ENCODE measurements around the gene HS6ST3.
"Not testable (repeated sequence)": the region's sequence is repeated elsewhere in the genome, so short reads cannot be mapped to it uniquely, and the experiment has no call there.

Gene HS6ST3

DNA sequence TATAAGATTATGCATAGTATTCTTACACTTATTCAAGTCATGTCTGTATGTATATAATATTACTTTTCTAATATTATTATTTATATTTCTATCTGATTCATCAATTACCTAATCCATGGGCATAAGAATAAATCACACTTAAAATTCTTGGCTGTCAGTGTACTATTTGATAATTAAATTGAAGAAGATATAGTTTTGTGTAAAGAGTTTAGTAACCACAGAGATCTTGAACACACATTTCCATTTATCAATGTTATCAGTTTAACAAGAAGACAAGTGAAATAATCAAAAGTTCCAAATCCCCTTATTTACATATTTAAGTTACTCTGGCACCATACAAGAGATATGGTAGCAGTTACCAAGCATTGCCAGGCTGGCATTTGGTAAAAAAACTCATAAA, 659.9 kb downstream of the HS6ST3 start:
- DNase-seq, result no peak

DNA sequence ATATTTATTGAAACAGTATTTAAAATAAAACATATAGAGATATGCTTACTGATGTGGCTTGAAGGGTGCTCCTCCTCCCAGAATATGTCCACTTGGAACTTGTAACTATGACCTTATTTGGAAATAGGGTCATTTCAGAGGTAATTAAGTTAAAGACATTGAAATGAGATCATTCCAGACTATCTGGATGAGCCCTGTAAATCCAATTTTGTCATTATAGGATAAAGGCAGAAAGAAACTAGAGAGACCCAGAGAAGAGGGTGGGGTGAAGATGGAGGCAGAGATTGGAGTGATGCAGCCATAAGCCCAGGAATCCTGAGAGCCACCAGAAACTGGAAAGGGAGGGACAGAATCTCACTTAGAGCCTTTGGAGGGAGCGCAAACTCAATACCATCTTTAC, 661.2 kb downstream of the HS6ST3 start:
- DNase-seq, result no peak

DNA sequence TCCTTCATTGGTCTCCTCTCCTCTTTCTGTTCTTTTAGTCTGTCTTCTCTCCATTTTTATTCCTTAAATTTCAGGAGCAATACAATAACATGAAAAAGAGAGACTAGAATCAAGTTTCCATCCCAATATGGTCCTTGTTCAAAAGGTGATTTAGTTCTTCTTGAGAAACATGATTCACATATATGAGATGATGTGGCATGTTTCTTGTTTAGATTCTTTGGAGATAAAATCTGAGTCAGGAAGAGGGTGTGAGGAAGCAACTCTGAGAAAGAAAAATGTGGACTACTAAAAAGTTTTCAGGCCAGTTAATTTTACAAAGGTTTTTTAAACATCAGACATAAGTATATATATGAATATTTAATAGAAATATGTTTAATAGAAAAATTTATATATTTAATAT, 673.0 kb downstream of the HS6ST3 start:
- no peak for DNase-seq

DNA sequence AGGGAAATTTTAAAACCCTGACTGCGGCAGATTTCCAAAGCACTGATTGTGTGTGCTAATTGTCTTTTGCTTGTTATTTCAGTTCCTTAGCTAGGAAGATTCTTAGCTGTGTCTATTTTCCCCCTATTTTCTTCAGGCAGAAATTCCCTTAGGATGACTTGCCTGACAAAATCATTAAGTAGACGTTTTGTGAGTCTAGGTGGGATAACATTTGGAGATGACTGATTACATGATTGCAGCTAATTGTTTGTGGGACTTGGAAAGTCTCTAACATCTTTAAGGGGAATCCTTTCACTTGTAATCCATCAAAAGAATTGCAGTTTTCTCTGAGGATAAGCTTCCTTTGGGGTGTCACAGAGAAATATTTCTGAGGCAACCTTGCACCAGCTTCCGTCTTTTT, 676.4 kb downstream of the HS6ST3 start:
- no peak for DNase-seq

DNA sequence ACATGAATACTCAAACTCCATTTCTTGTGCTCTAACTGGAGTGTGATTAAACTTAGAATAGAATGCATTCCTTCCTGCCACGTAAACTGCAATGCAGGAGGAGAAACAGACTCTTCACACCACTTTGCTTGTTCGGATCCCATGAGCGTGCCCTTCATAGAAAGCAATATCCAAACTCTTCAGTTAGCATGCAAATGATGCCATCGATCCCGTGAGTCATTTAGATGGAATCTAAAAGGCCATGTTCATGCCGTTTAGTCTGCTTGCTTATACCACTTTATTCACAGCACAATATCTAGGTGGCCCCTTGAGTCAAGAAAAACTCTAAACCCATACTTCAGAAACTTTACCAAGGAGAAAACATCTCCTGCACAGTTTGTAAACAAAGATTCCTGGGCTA, 678.6 kb downstream of the HS6ST3 start:
- no peak for DNase-seq

DNA sequence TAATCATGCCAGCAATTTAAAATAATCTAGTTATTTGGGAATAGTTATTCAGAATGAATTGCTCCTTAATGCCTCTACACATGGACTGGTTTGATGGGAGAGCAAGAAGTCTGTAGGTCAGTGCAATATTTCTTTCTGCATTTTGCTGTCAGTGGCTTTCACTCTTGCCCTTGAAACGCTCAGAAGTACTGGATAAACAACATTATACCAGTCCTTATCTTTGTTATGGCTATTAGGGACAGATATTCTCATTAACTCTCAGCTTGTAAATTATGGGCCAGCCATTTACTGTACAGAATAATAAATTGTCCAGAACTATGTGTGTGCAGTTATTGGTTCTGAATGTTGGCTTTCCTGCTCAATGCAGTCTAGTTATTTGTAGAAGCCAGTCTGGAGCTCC, 680.0 kb downstream of the HS6ST3 start:
- DNase-seq, result no peak

DNA sequence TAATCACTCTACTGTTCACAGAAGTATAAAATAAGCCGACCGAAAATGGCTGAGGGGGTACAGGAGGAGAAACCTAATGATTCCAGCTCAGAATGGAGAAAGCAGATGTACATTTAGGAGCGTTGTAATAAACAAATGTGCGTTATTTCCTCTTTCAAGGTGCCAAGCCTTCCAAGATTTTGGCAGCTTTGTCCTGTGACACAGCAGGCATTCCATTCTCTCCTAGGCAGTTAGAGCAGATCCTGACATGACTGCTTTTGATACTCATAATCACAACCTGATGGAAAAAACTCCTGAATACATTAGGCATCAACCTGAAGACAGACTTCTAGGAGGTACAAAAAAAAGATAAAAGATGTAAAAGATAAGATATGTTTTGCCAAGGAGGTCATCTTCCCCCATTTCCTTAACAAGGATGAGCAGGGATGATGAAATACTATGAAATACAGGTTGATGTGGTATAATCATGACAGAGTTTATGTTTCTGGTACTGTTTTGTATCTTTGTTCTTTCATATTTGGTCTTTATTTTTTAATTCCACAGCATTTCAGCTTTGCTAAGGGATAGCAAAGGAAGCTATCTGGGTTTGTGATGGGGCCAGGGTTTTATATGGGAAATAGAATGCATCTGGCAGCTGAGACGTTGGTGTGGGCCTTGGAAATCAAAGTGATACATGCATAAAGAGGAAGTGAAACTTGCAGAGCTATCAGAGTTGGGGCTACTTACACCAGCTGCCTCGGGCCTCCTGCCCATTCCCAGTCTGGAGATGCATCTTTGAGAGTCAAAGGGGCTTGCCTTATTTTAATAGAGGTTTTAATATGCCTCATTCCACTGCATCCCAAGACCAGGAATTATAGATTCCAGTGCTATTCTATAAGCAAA, 681.8 kb downstream of the HS6ST3 start:
- no peak for DNase-seq

DNA sequence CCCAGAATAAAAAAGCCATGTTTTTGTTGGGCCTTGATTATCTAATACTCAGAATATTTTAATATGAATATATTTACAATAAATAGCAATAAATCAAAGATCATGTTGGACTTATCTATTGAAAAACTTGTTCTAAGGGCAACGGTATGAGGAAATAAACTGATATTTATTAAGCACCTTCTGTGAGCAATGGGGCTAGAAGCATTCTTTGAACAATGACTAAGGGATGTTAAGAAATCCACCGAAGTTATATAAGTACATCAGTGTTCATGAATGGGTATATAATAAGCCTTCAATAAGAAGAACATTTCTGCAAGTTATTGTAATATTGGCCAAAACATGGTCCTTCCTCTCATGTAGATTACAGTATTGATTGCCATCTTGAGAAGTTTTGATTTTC, 682.5 kb downstream of the HS6ST3 start:
- no peak for DNase-seq

DNA sequence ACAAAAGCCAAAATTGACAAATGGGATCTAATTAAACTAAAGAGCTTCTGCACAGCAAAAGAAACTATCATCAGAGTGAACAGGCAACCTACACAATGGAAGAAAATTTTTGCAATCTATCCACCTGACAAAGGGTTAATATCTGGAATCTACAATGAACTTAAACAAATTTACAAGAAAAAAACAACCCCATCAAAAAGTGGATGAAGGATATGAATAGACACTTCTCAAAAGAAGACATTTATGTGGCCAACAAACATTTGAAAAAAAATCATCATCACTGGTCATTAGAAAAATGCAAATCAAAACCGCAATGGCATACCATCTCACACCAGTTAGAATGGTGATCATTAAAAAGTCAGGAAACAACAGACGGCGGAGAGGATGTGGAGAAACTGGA, 688.4 kb downstream of the HS6ST3 start:
- not testable (repeated sequence) for DNase-seq

DNA sequence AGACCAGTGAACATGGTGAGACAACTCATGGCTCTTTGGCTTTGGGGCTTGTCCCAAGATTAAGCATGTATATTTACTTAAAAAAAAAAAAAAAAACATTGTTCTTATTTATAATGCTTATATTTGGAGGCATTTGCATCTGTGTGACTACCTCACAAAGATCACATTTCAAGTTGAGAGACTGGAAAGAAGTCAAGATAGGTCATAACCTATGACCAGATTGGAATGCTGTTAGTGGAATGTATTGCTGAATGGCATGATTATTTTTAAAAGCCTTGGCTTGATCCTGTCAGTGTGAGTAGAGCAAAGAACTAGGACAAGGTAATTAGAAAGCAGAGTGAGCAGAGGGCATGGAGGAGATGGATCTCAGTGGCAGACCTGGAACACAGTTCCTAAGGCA, 689.8 kb downstream of the HS6ST3 start:
- no peak for DNase-seq

DNA sequence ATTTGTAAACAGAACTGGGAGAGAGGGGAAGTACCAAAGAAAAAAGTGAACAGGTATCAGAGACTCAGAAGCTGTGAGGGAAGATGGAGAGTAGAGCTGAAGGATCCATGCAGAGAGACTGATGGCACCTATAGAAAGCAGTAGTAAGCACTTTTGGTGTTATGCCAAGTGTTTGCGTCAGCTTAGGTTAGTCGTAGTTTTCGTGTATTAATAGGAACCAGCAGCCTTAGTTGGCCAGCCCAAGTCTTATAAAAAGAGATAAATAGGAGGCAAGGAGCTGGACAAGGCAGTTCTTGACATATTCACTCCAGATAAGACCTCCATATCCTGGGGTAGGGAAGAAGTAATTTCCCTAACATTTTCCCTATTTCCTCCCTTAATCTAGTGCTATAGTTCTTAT, 690.2 kb downstream of the HS6ST3 start:
- no peak for DNase-seq

DNA sequence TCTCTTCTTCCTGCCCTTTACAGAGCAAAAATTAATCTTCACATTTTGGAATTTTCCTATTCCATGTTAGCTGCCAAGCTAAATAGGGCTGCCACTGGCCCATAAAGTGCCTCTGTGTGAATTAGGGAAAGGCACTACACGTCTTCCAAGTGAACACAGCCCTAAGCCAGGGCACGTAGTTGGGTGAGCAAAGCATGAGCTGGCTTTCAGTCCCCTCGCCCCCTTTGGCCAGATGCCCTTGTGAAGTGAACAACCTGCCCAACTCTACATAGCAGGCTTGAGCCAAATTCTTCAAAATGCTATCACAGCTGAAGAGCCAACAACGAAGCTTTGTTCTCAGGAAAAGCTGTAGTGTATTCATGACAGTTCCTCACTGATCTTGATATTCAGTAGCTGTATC, 691.2 kb downstream of the HS6ST3 start:
- DNase-seq, result no peak

DNA sequence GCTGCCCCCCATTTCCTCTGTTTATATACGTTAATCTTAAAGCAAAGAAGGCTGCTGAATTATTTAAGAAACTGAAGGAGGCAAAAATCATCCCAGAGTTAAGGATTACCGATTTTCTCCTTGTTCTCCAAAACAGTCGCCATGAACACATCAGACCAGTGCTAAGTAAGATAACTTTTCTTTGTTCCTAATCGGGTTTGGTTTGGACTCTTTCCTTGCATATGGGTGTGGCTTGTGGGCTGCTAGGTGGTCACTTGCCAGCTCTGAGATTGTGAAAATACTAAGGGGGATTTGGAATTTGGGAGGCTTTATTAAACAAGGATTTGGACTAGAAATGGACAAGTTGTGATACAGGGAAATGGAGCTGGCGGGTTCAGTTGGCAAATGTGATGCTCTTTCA, 692.3 kb downstream of the HS6ST3 start:
- no peak for DNase-seq

DNA sequence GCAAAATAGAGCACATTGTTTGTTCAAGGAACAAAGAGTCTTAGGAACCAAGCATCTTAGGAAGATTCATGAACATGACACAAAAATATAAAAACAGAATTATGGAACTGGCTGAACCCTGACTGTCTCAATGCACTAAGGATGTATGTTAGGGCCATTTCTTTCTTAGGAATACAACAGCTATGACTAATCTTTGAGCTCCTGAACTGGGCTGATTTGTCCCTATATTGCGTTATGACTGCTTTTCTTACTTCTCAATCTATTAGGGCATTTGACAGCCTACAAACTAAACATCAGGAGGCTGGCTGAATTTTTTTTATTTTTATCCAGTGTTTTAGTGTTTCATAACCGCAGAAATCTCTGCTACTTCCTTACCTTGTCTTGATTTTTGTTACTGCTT, 693.1 kb downstream of the HS6ST3 start:
- no peak for DNase-seq

DNA sequence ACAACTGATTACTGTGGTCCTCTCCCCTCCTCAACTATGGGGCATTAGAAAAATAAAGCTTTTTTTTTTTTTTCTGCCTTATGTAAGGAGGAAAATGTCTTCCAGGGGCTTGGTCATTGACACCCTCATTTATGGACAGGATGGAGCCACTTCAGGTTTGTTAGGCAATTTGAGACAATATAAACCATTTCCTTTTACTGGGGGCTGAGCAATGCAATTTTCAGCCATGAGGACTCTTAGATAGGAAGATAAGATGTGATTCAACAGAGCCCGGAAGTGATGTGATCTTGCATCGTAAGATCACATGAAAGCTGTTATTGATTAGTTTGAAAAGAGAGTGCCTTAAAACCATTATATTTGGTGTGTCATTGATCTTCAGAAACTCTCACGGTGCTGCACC, 693.6 kb downstream of the HS6ST3 start:
- DNase-seq, result no peak

DNA sequence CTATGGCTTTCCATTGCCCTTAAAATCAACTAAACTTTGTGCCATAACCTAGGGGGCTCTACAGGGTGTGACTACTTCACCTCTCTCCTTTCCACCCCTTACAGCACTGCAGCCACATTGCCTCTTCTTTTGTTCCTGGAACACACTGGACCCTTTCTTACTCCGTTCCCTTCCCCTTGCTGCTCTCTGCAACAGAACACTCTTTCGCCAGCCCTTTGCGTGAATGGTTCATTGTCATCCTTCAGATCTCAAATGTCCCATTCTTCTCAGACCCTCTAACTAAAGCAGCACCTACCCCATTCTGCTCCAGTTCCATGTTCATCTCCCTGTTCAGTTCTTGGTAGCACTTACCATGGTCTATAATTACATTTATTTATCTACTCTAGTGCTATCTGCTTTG, 696.1 kb downstream of the HS6ST3 start:
- DNase-seq, result no peak

DNA sequence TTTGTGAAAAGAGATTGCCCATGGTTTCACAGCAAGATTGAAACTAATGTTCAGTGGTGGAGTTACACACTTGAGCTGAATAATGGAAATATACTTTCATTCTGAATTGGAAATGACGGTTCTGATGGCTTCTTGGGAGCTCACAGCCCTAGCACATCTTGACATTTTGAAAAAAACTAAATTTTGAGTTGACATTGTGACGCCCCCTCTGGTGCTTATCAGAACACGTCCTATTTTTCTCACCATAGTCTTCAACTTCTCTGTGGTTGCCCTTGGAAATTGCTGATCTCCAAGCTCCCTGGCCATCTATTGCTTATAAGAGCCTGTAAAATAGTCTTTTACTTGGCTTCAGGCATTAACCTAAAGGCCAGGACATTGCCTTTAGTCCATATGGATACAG, 702.3 kb downstream of the HS6ST3 start:
- DNase-seq, result no peak

DNA sequence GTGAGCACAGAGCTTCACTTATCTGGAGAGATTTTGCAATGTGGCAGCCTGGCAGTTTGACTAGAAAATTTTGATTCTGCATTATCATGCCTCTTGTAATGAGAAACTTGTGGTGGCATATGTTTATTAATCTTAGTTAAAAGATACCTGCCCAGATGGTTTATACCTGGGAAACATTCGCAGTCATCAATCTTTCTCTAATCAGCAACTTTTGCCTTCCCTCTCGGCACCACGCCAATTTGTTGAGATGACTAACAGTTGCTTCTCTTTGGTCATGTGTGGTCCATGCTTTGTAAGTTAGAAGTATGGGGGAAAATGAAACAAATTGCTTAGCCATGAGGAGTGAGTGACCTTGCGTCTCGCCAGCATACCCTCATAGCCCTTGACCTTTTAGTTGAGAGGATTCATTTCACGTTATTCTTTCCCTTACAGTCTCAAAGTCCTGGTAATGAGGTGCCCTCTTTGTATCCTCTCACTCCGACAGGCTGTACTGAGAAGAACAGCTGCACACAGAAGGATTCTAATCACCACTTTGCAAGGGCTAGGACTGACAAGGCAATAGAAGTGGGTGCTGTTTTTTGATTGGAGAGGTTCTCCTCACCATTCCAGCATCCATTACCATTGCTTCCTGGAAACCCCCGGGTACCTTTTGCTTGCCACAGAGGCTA, 703.0 kb downstream of the HS6ST3 start:
- no peak for DNase-seq

DNA sequence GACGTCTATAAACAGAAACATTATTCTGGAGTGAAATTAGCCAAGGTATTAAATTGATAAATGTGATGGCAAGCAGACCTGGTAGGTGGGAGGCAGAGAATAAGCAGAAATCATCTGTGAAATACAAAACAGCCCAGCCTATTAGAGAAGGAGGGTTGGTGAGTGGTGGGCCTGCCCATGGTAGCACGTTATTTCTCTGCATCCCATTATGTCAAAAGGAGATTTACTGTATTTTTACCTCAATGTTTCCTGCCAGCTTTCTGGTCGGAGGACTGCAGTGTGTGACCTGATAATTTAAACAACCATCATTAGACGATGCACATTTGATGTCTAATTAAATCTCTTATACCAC, 703.5 kb downstream of the HS6ST3 start:
- no peak for DNase-seq

DNA sequence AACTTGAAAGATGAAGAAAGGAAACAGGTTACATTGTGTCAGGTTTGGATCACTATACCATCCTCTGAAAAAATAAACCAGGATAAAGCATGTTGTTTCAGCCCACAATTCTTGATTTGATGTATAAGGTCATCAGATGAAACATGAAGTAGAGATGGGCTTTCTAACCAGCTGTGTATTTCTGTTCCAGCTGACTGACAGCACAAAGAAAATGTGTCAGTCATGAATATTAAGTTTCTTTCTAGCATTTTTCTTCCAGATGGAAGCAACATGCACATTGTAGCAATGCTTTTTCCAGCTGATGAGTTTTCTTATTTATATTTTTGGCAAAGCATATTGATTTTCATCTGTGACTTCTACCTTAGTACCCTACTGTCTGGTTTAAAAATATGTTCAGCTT, 704.8 kb downstream of the HS6ST3 start:
- DNase-seq, result no peak

DNA sequence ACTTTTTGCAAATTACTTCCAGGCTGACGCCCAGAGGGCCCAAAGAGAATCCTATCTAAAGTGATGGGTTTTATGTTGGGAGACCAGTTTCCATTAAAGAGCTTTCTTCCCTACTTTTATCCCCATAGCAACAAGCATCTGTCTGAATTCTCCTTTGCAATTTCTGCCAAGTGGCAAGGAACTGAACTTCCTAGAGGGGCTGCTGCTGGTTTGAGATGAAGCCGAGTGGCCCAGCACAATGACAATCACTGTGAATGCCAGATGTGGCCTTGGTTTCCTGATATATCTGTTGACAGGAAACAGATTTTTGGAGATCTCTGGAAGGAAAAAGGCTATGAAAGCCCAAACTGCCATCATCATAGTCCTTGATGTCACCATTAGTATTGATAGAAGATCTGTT, 705.8 kb downstream of the HS6ST3 start:
- no peak for DNase-seq

DNA sequence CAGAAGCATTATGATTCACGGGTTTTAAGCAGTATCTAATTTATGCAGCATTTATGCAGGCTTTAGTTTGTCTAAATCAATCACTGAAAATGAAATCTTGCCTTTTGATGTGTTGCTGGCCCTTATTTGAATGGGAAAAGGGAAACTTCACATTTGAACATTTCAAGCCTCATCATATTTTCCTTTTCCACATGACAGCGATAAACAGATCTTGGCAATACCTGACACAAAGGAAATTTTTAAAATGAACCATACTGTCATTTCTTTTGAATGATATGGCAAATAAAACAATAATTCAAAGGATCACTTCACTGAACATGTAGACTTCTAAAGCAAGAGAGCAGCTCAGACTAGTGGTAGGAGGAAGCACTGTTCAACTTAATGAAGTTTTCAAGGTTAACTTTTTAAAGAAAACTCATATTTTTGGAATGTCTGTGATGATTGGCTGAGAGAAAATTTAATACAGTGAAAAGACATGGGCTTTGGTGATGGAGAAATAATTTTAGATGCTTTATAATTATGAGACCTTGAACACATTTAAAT, 706.3 kb downstream of the HS6ST3 start:
- DNase-seq, result no peak

DNA sequence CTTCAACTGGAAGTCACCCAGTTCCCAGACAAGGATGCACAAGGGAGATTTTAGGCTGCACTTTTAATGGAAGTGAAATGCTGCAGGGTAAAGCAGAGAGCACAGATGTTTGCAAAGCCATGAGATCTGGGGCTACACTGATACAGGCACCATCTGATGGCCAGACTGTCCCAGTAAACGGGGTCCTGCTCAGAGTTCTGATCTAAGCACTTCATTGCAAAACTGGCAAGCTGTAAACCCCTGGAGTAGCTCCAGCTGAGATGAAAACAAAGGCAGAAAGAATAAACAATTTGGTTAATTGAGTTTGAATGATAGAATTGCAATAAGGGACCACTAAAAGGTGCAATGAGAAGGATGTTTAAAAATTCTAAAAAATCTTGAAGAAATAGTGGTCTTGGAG, 707.2 kb downstream of the HS6ST3 start:
- no peak for DNase-seq

DNA sequence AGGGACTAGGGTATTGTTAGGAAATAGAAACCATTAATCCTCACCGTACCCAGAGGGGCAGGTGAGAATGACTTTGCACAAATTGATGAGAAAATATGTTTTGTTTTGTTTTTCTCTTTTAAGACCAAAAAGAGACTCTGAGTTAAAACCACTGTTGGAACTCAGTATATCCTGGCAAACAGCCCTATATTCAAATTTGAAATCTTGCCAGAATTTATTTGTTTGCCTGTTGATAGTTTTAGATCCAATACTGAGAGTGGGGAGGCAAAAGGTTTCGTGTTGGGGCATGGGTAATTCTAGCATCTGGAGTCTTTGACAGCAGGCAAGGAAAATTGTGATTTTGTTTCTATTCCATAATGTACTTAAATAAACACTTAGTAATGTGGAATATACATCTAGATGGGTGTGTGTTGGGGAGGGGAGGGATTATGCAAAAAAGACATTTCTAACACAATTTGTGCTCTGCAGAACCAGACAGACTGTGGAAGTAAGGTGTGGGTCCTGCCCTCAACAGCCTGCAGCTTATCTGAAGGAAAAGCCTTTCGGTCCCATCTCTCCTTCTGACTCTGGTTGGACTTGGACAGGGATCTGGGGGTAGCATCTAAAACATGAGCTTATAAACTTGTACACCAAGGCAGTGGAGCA, 713.7 kb downstream of the HS6ST3 start:
- no peak for DNase-seq

All from stimulated activated CD4-positive, alpha-beta T cell treated with anti-CD3 and anti-CD28 coated beads, Interleukin-2, amount 100 ng/mL, for 24 hours (primary cell).